Activated CD8-positive, alpha-beta memory T cell treated with anti-CD3 and anti-CD28 coated beads, Interleukin-2, amount 50 U/mL, for 1 hour (primary cell): ENCODE data around the gene ANKRD6.
"Not testable (repeated sequence)": the region's sequence is repeated elsewhere in the genome, so short reads cannot be mapped to it uniquely, and the experiment has no call there.

Experiments
- DNase-seq: peaks from one replicate; pipeline ENCODE4 v3.0.0-alpha.2; 2020; ENCODE audit errors: extremely low read depth

ANKRD6 gene

DNA sequence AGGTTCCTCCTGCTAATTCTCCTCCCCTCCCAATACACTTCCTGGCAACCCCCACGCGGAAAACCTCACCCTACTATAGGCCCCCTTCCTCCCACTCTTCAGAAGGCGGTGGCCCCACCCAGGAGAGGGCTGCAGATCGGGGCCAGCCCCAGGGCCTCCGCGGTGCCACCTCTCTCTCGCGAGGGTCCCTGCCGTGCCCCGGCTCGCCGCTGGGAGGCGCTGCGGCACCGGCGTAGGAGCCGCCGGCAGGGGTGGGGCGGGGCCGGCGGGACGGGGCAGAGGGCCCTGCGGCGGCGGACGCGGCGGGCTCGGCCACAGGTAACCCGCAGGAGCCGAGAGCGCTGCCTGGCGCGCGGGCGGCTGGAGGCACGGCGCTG lies at the start of gene ANKRD6:
Gene ANKRD6 (plus strand): TSS at position 278 of the 377 bp plus-strand sequence. CDS start 133,825 bp downstream, outside the sequence.
- no peak for DNase-seq

- DNase-seq: no peak
Observed at GRCh38 chr6:89385156-89385667, 47.7 kb upstream of the ANKRD6 start.

GRCh38 chr6:89385846-89386245 lies 47.1 kb upstream of the ANKRD6 start:
- DNase-seq: no peak

GRCh38 chr6:89386917-89387491 lies 45.9 kb upstream of the ANKRD6 start:
- DNase-seq: no peak

DNA sequence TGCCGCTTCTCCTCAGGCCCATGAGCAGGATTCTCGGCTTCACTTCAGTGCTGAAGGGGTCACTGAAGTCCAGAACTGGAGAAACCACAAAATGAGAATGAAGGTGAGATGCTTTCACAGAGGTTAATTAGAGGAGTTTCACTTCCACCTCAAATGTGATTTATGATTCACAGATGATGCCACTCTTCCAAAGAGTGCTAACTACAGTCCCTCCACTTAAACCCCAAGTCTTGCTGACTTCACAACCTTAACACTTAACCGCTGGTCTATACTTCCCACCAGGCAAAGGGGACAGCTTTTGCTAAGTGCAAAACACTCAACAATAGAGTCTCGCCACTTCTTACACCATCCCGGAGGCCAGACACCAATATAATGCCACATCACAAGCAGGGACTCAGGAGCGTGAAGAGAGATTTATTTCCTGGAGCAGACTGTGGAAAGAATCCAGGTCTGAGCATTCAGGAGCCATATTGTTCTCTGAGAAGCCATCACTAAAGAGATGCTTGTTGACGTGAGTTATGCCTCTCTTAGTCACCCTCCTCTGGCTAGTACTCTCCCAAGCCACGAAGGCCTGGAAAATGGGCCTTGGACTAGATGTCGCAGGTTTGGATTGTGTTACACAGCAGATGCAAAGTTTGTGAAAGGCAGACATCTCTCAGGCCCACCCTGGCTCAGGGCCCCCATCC lies 45.3 kb upstream of the ANKRD6 start:
- DNase-seq: no peak

- DNase-seq: no peak
Observed at GRCh38 chr6:89388846-89389245, 44.1 kb upstream of the ANKRD6 start.

- no peak for DNase-seq
Observed at GRCh38 chr6:89392823-89393222, 40.1 kb upstream of the ANKRD6 start.

DNA sequence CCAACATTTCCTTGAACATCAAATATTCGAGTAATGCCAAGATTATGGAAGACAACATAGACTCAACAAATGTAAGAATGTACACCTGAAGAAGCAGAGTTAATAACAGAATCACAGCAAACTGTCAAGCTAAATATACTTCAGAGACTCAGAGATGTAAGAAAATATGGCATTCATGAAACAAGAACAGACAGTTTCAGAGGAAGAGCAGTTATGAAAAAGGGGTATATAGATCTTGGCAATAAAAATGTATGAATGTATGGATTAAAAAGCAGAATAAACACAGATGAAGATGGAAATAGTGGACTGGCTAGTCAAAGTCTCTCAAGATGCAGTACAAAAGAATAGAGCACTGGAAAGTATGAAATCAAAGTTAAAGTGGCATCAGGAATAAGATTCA lies 39.3 kb upstream of the ANKRD6 start:
- no peak for DNase-seq

DNA sequence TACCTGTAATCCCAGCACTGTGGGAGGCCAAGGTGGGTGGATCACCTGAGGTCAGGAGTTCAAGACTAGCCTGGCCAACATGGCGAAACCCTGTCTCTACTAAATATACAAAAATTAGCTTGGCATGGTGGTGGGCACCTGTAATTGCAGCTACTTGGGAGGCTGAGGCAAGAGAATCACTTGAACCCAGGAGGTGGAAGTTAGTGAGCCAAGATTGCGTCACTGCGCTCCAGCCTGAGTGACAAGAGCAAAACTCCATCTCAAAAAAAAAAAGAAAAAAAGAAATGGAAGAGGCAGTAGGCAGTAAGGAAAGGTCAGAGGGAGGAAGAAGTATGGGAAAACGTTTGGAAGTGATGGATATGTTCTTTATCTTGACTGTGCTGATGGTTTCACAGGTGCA lies 35.1 kb upstream of the ANKRD6 start:
- DNase-seq: not testable (repeated sequence)

DNA sequence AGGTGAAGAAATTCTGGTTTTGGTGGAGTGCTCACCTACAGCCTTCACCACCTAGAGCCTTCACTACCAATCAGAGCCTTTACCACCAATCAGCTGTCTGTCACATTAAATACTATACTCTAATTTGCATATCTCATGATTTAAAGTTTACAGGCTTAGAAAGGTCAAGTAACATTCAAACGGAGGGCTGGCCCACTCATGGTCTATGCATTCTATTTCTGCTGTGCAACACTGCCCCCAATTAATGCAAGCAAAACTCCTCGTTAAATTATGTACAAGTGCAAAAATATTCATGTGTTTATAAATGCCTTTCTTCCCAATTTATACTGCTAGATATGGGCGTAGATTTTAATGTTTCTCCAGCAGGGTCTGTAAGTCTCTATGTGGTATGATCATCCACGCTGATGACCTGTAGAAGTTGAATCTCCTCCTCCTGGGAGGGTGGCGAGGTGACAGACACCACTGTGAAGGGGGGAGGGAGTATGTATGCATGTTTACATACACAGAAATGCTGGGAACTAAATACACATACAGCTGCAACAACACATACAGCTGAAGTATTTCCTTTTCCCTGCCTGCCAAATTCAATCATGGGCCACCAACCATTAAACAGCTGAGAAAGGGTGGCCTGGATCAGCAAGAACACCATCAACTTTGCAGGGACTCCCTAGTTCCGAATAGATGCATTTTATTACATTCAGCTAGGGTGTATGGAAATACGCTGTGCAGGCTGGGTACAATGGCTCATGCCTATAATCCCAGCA lies 34.0 kb upstream of the ANKRD6 start:
- no peak for DNase-seq

DNA sequence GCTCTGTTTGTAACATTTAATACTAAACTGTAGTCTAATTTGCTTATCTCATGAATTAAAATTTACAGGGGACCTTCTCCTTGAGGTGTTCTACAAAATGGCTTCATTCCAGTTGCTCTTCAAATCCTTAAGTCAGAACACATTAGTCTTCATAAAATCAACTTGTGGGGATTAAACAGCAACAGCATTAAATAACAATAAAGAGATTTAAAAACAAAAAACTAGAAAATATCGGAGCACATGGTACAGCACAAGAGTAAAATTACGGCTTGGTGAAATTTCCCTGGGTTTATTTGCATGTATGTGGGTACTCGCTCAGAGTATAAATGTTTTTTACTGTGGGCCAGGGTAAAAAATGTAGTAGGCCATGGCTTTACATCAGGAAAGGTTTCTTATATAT lies 32.9 kb upstream of the ANKRD6 start:
- no peak for DNase-seq

DNA sequence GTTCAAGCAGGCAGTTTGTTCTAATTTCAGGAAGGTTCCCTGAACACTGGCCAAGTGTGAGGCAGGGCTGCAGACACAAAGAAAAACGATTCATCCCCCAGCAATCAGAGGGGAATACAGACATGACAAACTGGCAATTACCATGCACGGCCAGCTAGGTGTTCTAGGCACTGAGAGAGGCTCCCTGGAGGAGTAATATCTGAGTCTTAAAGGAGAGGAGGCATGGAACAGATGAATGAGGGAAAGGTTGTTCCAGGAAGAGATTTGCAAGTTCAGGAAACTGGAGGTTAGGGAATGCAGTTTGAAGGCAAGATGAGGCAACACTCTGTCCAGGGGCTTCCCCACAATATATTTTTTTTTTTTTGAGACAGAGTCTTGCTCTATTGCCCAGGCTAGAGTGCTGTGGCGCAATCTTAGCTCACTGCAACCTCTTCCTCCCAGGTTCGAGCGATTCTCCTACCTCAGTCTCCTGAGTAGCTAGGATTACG lies 32.0 kb upstream of the ANKRD6 start:
- no peak for DNase-seq

GRCh38 chr6:89402776-89403175 lies 30.2 kb upstream of the ANKRD6 start:
- DNase-seq: no peak

- no peak for DNase-seq
Observed at GRCh38 chr6:89404512-89404911, 28.4 kb upstream of the ANKRD6 start.

- DNase-seq: no peak
Observed at GRCh38 chr6:89406141-89406540, 26.8 kb upstream of the ANKRD6 start.

GRCh38 chr6:89409461-89410035 lies 23.4 kb upstream of the ANKRD6 start:
- DNase-seq: no peak

DNA sequence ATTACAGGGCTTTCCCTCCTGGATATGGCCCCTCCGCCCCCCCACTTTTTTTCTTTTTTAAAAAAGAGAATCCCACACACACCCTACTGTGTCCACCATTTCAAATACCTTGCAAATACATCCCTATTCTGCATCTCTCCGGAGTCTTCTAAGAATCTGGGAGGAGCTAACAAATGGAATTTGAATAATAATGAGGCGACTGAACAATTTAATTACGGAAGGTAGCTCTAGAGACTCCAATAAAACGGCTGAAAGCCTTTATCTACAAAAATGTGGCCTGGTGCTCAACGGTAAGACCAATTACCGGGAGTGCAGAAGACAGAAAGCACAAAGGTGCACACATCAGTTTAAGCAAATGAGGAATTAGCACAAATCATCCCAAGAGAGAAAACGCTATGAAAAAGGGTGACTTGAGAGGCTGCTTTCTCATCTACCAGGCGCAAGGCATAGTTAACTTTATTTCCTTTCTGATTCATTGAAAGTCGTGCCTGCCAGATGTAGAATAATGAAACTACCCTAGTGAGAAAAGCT lies 22.7 kb upstream of the ANKRD6 start:
- DNase-seq: no peak

- no peak for DNase-seq
Observed at GRCh38 chr6:89410788-89411144, 22.2 kb upstream of the ANKRD6 start.

GRCh38 chr6:89411145-89412070 lies 21.5 kb upstream of the ANKRD6 start:
- DNase-seq: no peak

DNA sequence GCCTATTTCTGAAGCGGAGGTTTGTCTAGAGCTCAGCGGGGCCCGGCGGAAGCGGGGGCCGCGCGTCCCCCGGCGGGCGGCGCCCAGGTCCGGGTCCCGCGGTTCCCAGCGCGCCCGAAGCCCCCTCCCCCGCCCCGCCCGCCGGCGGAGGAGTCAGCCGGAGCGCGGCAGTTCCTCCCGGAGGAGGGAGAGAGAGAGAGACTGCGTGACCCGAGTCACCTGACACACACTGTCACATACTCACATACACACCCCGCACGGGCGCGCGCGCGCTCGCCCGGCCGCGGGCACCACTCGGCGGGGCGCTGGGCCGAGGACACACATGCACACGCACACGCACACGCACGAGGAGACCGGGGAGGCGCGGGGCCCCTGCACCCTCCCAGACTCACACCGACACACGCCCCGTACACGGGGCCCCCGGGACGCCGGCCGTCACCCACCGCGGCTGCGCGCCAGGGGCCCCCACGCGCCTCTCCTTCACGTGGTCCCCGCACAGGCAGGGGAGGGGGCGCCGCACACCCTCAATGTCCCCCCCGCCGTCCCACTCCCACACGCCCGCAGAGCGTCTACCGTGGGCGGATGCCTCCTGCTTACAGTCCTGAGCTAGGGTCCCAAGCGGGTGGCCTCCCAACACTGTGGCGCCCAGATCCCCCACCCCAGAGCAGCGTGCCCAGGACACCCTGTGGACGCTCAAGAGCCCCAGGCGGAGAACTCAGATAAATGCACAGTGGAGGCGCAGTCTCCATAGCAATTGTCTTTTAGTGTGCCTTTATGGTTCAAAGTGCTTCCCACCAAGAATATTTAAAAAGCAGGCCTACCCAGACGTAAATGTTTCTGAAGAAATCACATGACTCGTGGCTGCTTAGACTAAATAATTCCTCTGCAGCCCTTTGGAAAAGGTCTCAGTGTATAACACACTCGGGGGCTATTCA lies 20.6 kb upstream of the ANKRD6 start, which contains the start of gene RRAGD:
Gene RRAGD (minus strand): TSS at position 203 of the 935 bp plus-strand sequence. CDS start 280 bp downstream, outside the sequence.
- DNase-seq: no peak
